NB4 (cell line): ENCODE data around the gene TMEM213.

Source experiments
- DNase-seq: peaks from one replicate; pipeline ENCODE4 v3.0.0; 2010; ENCODE audit warnings: low read depth
- H3K4me3 ChIP-seq: one replicate; pipeline ENCODE4 v1.5.1; 2011; ENCODE audit warnings: mild to moderate bottlenecking, low read depth, low read length, moderate library complexity
- CTCF ChIP-seq: IDR thresholded peaks from one replicate; pipeline ENCODE4 v1.5.1; 2012; ENCODE audit warnings: low read depth, low read length
- MAX ChIP-seq: IDR thresholded peaks from 2 replicates; pipeline ENCODE4 v1.6.1; 2011; ENCODE audit warnings: low read depth, low read length
- MYC ChIP-seq: IDR thresholded peaks from 2 replicates; pipeline ENCODE4 v1.6.1; 2011; ENCODE audit warnings: low read depth, low read length
- POLR2A ChIP-seq: IDR thresholded peaks from 2 replicates; pipeline ENCODE4 v1.6.1; 2011; ENCODE audit warnings: mild to moderate bottlenecking; ENCODE audit not compliant: insufficient read length; ENCODE audit errors: extremely low read depth

Gene TMEM213

GRCh38 chr7:138842111-138842510, 44.3 kb downstream of the TMEM213 start:
- TF ChIP-seq MAX: no peak
- TF ChIP-seq POLR2A: no peak
- no peak for TF ChIP-seq MYC
- no peak for TF ChIP-seq CTCF
- no peak for DNase-seq
- no peak overlapping the region for H3K4me3 ChIP-seq

- TF ChIP-seq MYC (no peak), MAX (no peak), CTCF (no peak), POLR2A (no peak)
- H3K4me3 ChIP-seq: no peak overlapping the region
- no peak for DNase-seq
These were observed 46.1 kb downstream of the TMEM213 start for GRCh38 chr7:138843632-138844580.

GRCh38 chr7:138845711-138846110, 47.9 kb downstream of the TMEM213 start:
- no peak overlapping the region for H3K4me3 ChIP-seq
- TF ChIP-seq MAX (no peak), MYC (no peak), CTCF (no peak), POLR2A (no peak)

GRCh38 chr7:138848056-138848980, 50.5 kb downstream of the TMEM213 start:
- no peak overlapping the region for H3K4me3 ChIP-seq
- DNase-seq: no peak
- TF ChIP-seq MAX (no peak), POLR2A (no peak), MYC (no peak), CTCF (no peak)

More at GRCh38 chr7:138845711-138846110, 47.9 kb downstream of the TMEM213 start:
- DNase-seq: no peak

GRCh38 chr7:138849701-138850100, 51.9 kb downstream of the TMEM213 start:
- no peak overlapping the region for H3K4me3 ChIP-seq
- TF ChIP-seq MYC (no peak), MAX (no peak), POLR2A (no peak), CTCF (no peak)
- no peak for DNase-seq
